AG09309 (cell line): ENCODE data around the gene MYOCD.

Source experiments
- DNase-seq: peaks from one replicate; pipeline ENCODE4 v3.0.0-alpha.2; 2010; ENCODE audit warnings: low read depth
- H3K4me3 ChIP-seq: 2 replicates; pipeline ENCODE4 v1.5.1; 2011; ENCODE audit warnings: mild to moderate bottlenecking, low read depth, low read length, moderate library complexity; ENCODE audit not compliant: control insufficient read depth
- TF ChIP-seq, protein P1 (sequence below): IDR thresholded peaks from 2 replicates; pipeline ENCODE4 v1.5.1; 2011; ENCODE audit warnings: mild to moderate bottlenecking, low read depth, low read length, inconsistent platforms; ENCODE audit not compliant: insufficient read depth, control insufficient read depth; ENCODE audit errors: missing control alignments

Gene MYOCD

DNA sequence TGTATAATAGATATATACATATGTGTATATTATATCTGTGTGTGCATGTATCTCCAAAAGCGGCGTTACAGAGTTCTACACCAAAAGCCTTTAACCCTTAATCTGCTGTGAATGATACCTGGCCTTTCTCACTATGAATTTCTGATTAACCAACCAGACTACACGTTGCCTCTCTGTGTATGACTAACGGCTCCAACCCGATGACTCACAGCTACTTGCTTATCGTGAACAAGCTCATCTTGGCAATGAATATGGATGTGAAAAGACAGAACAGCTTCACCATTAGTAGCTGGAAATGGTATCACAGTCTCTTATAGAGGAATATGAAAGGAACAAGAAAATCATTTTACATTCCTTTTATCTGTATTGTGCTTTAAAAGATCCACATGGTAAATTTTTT is 99.9 kb downstream of the MYOCD start:
- TF ChIP-seq, protein P1, sequence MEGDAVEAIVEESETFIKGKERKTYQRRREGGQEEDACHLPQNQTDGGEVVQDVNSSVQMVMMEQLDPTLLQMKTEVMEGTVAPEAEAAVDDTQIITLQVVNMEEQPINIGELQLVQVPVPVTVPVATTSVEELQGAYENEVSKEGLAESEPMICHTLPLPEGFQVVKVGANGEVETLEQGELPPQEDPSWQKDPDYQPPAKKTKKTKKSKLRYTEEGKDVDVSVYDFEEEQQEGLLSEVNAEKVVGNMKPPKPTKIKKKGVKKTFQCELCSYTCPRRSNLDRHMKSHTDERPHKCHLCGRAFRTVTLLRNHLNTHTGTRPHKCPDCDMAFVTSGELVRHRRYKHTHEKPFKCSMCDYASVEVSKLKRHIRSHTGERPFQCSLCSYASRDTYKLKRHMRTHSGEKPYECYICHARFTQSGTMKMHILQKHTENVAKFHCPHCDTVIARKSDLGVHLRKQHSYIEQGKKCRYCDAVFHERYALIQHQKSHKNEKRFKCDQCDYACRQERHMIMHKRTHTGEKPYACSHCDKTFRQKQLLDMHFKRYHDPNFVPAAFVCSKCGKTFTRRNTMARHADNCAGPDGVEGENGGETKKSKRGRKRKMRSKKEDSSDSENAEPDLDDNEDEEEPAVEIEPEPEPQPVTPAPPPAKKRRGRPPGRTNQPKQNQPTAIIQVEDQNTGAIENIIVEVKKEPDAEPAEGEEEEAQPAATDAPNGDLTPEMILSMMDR = no peak
- DNase-seq = peak; percentile 52
- no peak overlapping the region for H3K4me3 ChIP-seq

DNA sequence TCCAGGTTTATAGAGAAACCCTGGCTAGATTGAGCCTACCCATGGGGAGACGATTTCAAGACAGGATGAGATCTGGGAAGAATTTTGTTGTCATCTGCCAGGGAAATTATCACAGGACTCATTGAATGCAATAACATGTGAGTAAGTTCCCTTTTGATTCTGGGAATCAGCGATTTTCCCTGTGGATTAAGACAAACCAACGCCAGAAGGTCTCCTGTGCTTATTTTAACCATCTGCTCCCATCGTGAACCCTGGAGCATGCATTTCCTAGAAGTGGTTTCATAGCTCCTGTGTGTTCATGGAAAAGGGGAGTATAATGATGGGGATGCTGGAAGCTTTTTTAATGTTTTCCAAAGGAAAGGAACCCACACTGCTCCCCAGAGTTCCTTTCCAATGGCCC is 102.6 kb downstream of the MYOCD start:
- H3K4me3 ChIP-seq = no peak overlapping the region
- no peak for DNase-seq
- TF ChIP-seq, protein P1 = no peak

DNA sequence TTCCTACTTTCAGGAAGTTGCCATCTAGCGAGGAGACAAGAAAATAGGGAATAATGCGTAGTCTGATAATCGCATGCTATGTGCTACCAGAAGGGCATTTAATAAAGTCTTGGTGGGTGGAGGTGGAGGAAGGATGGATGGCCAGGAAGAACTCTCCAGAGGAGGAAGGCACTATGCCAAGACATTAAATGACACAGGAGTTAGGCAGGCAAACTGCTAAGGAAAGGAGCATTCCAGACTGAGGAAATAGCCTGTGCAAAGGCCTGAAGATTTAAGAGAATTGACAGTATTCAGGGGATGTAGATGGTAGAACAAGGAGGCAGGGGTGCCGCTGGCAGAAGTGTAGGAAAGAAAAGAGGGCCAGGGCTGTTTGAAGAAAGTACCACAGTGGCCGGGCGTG is 104.3 kb downstream of the MYOCD start:
- TF ChIP-seq, protein P1 = no peak
- no peak for DNase-seq
- no peak overlapping the region for H3K4me3 ChIP-seq

DNA sequence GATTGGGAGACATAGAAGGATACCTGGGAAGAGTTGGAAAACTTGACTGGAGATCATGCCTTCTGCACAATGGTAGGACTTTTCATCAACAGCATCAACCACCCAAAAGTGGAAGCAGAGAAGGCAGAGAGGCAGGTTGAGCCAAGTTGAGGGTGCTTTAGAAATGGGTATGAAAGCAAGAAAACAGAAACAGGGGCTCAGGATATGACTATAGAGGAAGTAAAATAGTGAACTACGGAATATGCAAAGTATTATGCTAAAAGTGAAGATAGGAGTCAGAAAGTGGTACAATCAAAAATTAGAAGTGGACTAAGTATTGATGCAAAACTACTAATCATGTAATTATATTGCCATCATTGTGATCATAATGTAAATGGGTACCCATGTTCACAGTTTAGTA is 107.5 kb downstream of the MYOCD start:
- TF ChIP-seq, protein P1 = no peak
- no peak overlapping the region for H3K4me3 ChIP-seq
- DNase-seq = no peak

DNA sequence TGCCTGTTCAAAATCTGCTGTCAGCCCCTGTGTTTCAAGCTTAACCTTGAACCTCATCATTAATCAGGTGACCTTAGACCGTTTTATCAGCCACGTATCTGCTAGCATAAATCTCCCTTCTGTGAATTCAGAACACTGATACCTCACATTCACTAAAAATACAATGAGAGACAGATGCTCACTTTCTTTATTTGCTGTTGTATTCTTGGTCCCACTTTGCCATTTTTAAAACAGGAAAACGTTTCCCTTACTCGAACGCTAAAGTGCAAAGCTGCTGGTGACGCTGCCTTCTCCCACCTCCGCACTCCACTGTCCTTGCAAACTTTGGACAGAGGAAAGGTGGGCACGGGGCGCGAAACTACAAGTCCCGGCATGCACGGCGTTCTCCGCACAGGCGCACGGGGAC is 123.4 kb downstream of the MYOCD start:
- TF ChIP-seq, protein P1 = no peak
- DNase-seq = no peak
- peak overlapping the region; percentile 42 for H3K4me3 ChIP-seq

DNA sequence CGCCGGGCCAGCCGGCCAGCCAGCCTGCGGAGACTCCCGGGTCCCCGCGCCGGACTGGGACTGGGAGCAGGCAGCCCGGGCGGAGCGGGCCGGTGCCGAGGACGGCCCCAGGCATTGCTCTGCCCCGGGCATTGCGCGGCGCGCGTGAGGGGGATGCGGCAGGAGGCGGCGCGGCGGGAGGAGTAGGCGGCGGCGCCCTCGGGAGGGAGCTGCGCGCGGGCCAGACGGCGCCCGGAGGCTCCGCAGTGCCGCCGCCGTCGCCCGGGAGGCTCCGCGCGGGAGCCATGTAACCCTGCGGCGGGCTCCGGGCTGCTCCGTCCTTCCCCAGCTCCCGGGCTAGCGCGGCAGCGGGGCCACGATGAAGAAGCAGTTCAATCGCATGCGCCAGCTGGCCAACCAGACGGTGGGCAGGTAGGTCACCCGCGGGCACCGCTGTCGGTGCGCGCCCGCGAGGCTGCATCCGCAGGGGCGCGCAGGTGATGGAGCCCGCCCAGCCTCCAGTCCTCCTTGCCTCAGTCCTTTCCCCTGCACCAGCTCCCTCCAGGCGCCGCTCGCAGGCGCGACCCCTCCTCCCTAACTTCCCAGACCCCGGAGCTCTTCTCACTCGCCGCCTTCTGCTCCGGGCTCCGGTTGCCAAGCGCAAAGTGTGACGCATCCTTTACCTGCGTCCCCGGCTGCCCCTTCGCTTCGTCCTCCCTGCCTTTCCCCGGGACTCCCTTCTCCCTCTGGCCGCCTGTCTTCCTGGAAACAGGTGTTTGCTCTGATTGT is 124.0 kb downstream of the MYOCD start, which contains the start of gene ARHGAP44:
Gene ARHGAP44, plus strand, starts transcription at position 18 of the 768 bp plus-strand sequence. Its CDS starts 341 bp downstream, at position 359.
- H3K4me3 ChIP-seq = peak within 1 kb of the TSS; percentile 42
- no peak for DNase-seq
- TF ChIP-seq, protein P1 = no peak
